Common myeloid progenitor, CD34-positive (primary cell): ENCODE data around the gene HTT.
"Not testable (repeated sequence)": the region's sequence is repeated elsewhere in the genome, so short reads cannot be mapped to it uniquely, and the experiment has no call there.

Experiments used
- CTCF ChIA-PET: fragments of 350-600 bp; sonication (Branson Sonifier 250); formaldehyde crosslinking; loops from one replicate; lab custom pipeline; 2021; ENCODE audit warnings: antibody characterized with exemption; lab: Charles Lee
- POLR2A ChIA-PET: fragments of 350-600 bp; sonication (Branson Sonifier 250); formaldehyde crosslinking; loops from one replicate; lab custom pipeline; 2021; ENCODE audit warnings: antibody characterized with exemption; lab: Charles Lee
- DNase-seq, 3 donors: peaks; one replicate each; pipeline versions ENCODE4 v3.0.0 to v3.0.0-alpha.2; 2013
- H3K27ac ChIP-seq, 2 experiments: 1 replicate in 1 of 2; 2 replicates in 1 of 2; pipeline ENCODE4 v1.7.0; 2013; ENCODE audit warnings: inconsistent platforms in 2 of 2, low read length in 2 of 2, mild to moderate bottlenecking in 2 of 2, low read depth in 1 of 2, moderate library complexity in 1 of 2; ENCODE audit not compliant: severe bottlenecking in 2 of 2, insufficient read depth in 1 of 2, poor library complexity in 1 of 2
- H3K27me3 ChIP-seq, 5 experiments: replicated peaks in 2 of 5; 1 replicate in 3 of 5; 2 replicates in 2 of 5; pipeline versions ENCODE4 v1.6.1 to v1.7.0; 2013; ENCODE audit warnings: low read length in 4 of 5, mild to moderate bottlenecking in 2 of 5, moderate library complexity in 2 of 5, inconsistent platforms in 1 of 5; ENCODE audit not compliant: insufficient read depth in 5 of 5, control insufficient read depth in 4 of 5
- H3K36me3 ChIP-seq, 4 experiments: 1 replicate in 2 of 4; 2 replicates in 2 of 4; pipeline versions ENCODE4 v1.6.1 to v1.7.0; 2013; ENCODE audit warnings: low read length in 3 of 4, control low read depth in 1 of 4, mild to moderate bottlenecking in 1 of 4; ENCODE audit not compliant: control insufficient read depth in 4 of 4, insufficient read depth in 4 of 4
- H3K4me1 ChIP-seq, 4 experiments: 1 replicate in 3 of 4; 2 replicates in 1 of 4; pipeline versions ENCODE4 v1.6.1 to v1.7.1; 2013; ENCODE audit warnings: low read length in 3 of 4, mild to moderate bottlenecking in 3 of 4, control low read depth in 1 of 4, inconsistent platforms in 1 of 4, moderate library complexity in 1 of 4; ENCODE audit not compliant: control insufficient read depth in 4 of 4, insufficient read depth in 4 of 4; ENCODE audit errors: control extremely low read depth in 1 of 4
- H3K4me3 ChIP-seq, 7 experiments: 1 replicate in 4 of 7; 2 replicates in 3 of 7; pipeline versions ENCODE4 v1.5.1 to v1.7.0; 2013; ENCODE audit warnings: mild to moderate bottlenecking in 7 of 7, low read length in 6 of 7, moderate library complexity in 6 of 7, inconsistent platforms in 2 of 7, low read depth in 2 of 7, control low read depth in 1 of 7; ENCODE audit not compliant: insufficient read depth in 4 of 7, control insufficient read depth in 1 of 7; ENCODE audit errors: extremely low read depth in 1 of 7
- H3K9me3 ChIP-seq, 5 experiments: 1 replicate in 4 of 5; 2 replicates in 1 of 5; pipeline versions ENCODE4 v1.6.1 to v1.7.1; 2013; ENCODE audit warnings: low read length in 4 of 5, mild to moderate bottlenecking in 2 of 5, inconsistent platforms in 1 of 5, low read depth in 1 of 5, moderate library complexity in 1 of 5; ENCODE audit not compliant: control insufficient read depth in 4 of 5, insufficient read depth in 2 of 5; ENCODE audit errors: control extremely low read depth in 1 of 5
- WGBS: methylation state at CpG from one replicate; pipeline ENCODE4 v1.1.5; 2013; ENCODE audit not compliant: insufficient coverage; 5-methylcytosine and 5-hydroxymethylcytosine counted together

HTT gene

GRCh38 chr4:3046162-3046561, 28.3 kb upstream of the HTT start:
- WGBS = 96% methylated on average over 4 of the region's 7 CpGs
- Histone ChIP-seq H3K4me1 (peaks cover 6 to 37% (median 22%) of the 10 kb centered on the region in 4 experiments), H3K9me3 (no peaks in the 10 kb centered on the region), H3K27me3 (no peaks in the 10 kb centered on the region), H3K4me3 (no peak overlapping the region), H3K36me3 (no peaks in the 10 kb centered on the region), H3K27ac (peak overlapping the region in 1 of 2 experiments; percentile 60)
- POLR2A ChIA-PET = no interaction called here
- CTCF ChIA-PET = interaction anchor here (1.0 to 4.2 kb wide), 19 partner anchors 12 to 95 kb away, joined by 3 to 21 read pairs (median 5); partner anchors contain the start of genes GRK4, HTT-AS and NOP14
- DNase-seq = peak in 2 of 3 donors; percentile 34 to 45

DNA sequence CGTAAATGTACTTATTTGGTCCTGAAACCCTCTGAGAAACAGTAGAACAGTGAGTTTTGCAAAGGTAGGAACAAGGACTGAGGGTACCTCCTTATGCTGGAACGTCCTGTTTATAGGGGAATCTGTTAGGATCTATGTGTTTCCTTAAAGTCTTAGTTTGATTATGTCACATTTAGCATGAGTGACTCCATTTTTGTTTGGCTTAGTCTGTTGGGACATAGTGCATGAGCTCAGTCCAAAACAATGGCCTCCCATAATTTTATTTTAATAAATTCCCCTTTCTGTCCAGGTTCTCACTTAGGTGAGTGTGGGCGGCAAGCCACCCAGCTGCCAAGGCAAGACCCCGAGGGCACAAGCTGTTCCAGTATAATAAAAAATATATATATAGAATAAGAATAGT, 27.9 kb upstream of the HTT start:
- H3K36me3 ChIP-seq = no peaks in the 10 kb centered on the region
- H3K4me3 ChIP-seq = no peak overlapping the region
- H3K27me3 ChIP-seq = no peaks in the 10 kb centered on the region
- H3K27ac ChIP-seq = no peak overlapping the region
- ChIA-PET POLR2A (no interaction called here), CTCF (interaction anchor here (0.8 to 4.2 kb wide), 19 partner anchors 12 to 95 kb away, joined by 3 to 21 read pairs (median 4); partner anchors contain the start of gene HTT-AS)
- no peaks in the 10 kb centered on the region for H3K9me3 ChIP-seq
- WGBS = 100% methylated on average over 1 of the region's 4 CpGs
- H3K4me1 ChIP-seq = peaks cover 6 to 34% (median 19%) of the 10 kb centered on the region in 4 experiments
- DNase-seq = no peak

- Histone ChIP-seq H3K4me1 (peaks cover 6 to 23% (median 15%) of the 10 kb centered on the region in 4 experiments), H3K27me3 (no peaks in the 10 kb centered on the region), H3K27ac (peak overlapping the region in 1 of 2 experiments; percentile 34), H3K9me3 (no peaks in the 10 kb centered on the region), H3K36me3 (no peaks in the 10 kb centered on the region), H3K4me3 (peak overlapping the region in 4 of 7 experiments; percentile 23 to 68 (median 59))
- 61% methylated on average over 19 of the region's 20 CpGs for WGBS
- DNase-seq = peak; percentile 59 to 79 (median 71)
- POLR2A ChIA-PET = no interaction called here
- CTCF ChIA-PET = interaction anchor here (0.8 to 4.2 kb wide), 17 partner anchors 13 to 87 kb away, joined by 3 to 21 read pairs (median 4); partner anchors contain the start of gene HTT-AS
Measured at GRCh38 chr4:3047464-3048286, 26.8 kb upstream of the HTT start.

- H3K9me3 ChIP-seq = peaks cover 3 to 15% (median 9%) of the 10 kb centered on the region in 5 experiments
- CTCF ChIA-PET, H3K27me3 ChIP-seq, H3K4me3 ChIP-seq, H3K27ac ChIP-seq, H3K4me1 ChIP-seq, DNase-seq, H3K36me3 ChIP-seq: not testable (repeated sequence)
- POLR2A ChIA-PET = interaction anchor here (0.6 kb wide), 1 partner anchor 72 kb away, joined by 3 read pairs; no protein-coding TSS in a partner anchor
- 99% methylated on average over 9 of the region's 12 CpGs for WGBS
Measured at GRCh38 chr4:3051141-3051897, 23.2 kb upstream of the HTT start.

DNA sequence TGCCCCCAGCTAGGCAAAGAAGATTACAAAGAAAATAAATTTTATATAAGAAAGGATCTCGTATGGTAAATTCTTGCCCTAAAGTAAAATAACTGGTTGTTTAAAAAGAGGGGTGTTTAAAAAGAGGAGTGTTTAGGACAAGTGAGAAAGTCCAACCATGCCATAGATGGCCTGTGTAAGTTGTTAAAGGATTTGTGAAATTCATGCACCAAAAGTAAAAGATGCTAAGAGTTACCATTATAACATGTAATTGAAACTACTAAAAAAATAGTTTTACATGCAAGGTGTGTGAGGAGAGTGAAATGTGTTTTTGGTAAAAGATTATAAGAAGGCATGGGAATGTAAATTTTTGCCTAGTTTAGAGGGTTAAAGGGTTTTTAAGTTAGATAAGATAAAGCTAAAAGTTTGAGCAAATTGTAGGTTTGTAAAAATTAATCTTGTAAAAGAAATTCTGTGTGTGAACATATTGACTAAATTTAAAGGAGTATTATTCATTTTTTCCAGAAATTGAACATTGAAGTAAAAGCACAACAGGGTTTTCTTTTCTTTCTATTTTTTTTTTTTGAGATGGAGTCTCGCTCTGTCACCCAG, 20.2 kb upstream of the HTT start:
- Histone ChIP-seq H3K36me3 (no peaks in the 10 kb centered on the region), H3K4me1 (peaks cover 0 to 12% (median 11%) of the 10 kb centered on the region in 4 experiments), H3K4me3 (no peak overlapping the region), H3K27me3 (no peaks in the 10 kb centered on the region), H3K9me3 (peaks cover 5 to 16% (median 9%) of the 10 kb centered on the region in 5 experiments), H3K27ac (no peak overlapping the region)
- WGBS = no CpG with 5 or more reads among the region's 2 CpGs
- CTCF ChIA-PET = interaction anchor here (0.7 to 1.6 kb wide), 3 partner anchors 10 to 156 kb away, joined by 3 to 4 read pairs (median 3); no protein-coding TSS in a partner anchor
- DNase-seq = no peak
- POLR2A ChIA-PET = no interaction called here

DNA sequence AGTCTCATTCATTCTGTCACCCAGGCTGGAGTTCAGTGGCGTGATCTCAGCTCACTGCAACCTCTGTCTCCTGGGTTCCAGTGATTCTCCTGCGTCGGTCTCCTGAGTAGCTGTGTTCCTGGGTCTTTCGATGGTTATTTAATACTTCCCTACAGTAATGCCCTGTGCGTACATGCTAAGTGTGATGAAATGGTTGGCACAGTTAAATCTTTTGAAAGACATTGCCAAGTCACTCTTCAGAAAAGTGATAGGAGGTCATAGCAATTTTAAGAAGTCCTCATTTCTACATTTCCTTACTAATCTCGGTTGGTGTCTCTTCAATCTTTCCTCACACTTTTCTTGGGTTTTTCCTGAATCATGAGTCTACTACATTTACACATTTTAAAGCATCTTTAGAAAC, 14.5 kb upstream of the HTT start:
- CTCF ChIA-PET = interaction anchor here (1.2 to 4.4 kb wide), 3 partner anchors 12 to 38 kb away, joined by 3 to 21 read pairs (median 4); no protein-coding TSS in a partner anchor
- DNase-seq = no peak
- 98% methylated on average over 6 of the region's 6 CpGs for WGBS

More for the DNA sequence above, 14.5 kb upstream of the HTT start:
- Histone ChIP-seq H3K27me3 (no peaks in the 10 kb centered on the region), H3K36me3 (no peaks in the 10 kb centered on the region), H3K4me1 (peaks cover 0 to 16% (median 14%) of the 10 kb centered on the region in 4 experiments), H3K9me3 (peaks cover 5 to 12% (median 9%) of the 10 kb centered on the region in 5 experiments), H3K27ac (no peak overlapping the region), H3K4me3 (no peak overlapping the region)
- POLR2A ChIA-PET = no interaction called here
